Esophagus squamous epithelium (tissue), 5 donors: ENCODE results near the gene RNASE7. TPM values are rescaled to one million over a fixed set of nuclear protein-coding genes. Genes with fewer than 3 reads are reported as not detected.

Experiments
- DNase-seq: peaks from one replicate; lab custom pipeline; 2025; lab: John Stamatoyannopoulos, UW
- H3K27ac ChIP-seq, 4 donors: fragments of 200-600 bp; sonication (generic); one replicate each; pipeline ENCODE4 v1.5.1; 2016 to 2019; ENCODE audit warnings: mild to moderate bottlenecking in 1 of 4
- H3K27me3 ChIP-seq, 4 donors: fragments of 200-600 bp; sonication (generic); 1 replicate in 3 of 4; 2 replicates in 1 of 4; pipeline versions ENCODE4 v1.5.1 to v1.6.0; 2017 to 2021; ENCODE audit warnings: antibody characterized with exemption in 1 of 4
- H3K36me3 ChIP-seq, 3 donors: fragments of 200-600 bp; sonication (generic); one replicate each; pipeline ENCODE4 v1.5.1; 2016 to 2019
- H3K4me1 ChIP-seq, 3 donors: fragments of 200-600 bp; sonication (generic); one replicate each; pipeline ENCODE4 v1.5.1; 2017 to 2019
- H3K4me3 ChIP-seq, 4 donors: fragments of 200-600 bp; sonication (generic); 1 replicate in 3 of 4; 2 replicates in 1 of 4; pipeline ENCODE4 v1.5.1; 2016 to 2019; ENCODE audit warnings: mild to moderate bottlenecking in 2 of 4, moderate library complexity in 1 of 4
- H3K9me3 ChIP-seq, 3 donors: fragments of 200-600 bp; sonication (generic); one replicate each; pipeline ENCODE4 v1.5.1; 2016 to 2019
- POLR2A ChIP-seq, 4 donors: fragments of 450-650 bp; IDR thresholded peaks; one replicate each; pipeline ENCODE4 v1.6.1; 2017; ENCODE audit warnings: antibody characterized with exemption in 4 of 4, mild to moderate bottlenecking in 4 of 4, moderate library complexity in 3 of 4
- WGBS, 2 donors: methylation state at CpG; one replicate each; pipeline ENCODE4 v1.1.5; 2018; 5-methylcytosine and 5-hydroxymethylcytosine counted together
- intact Hi-C: fragments of 100-400 bp; cut with DNase I; formaldehyde crosslinking; loops from one replicate; pipeline ENCODE4 v1.15.0; 2022
- total RNA-seq, 4 donors: library from RNA; depleted of rRNA; stranded (reverse); fragments of >200 nt; gene quantifications; one replicate each; pipeline ENCODE4 v1.1.0, GENCODE V29; 2016
- TF ChIP-seq, protein P1 (sequence below), 6 experiments: fragments of 450-650 bp in 4 of 6; fragments of 200-600 bp in 2 of 6; sonication (generic) in 2 of 6; IDR thresholded peaks; one replicate each; pipeline ENCODE4 v1.5.1; 2016 to 2019; ENCODE audit warnings: antibody characterized with exemption in 6 of 6, mild to moderate bottlenecking in 4 of 6, moderate library complexity in 4 of 6
- donor health status: DM: yes; HTN: yes; CAD: no.

The RNASE7 gene
- total RNA-seq, 4 donors from 2014 or later = 0.97 to 13.3 (median 1.1) TPM; not detected in 1

DNA sequence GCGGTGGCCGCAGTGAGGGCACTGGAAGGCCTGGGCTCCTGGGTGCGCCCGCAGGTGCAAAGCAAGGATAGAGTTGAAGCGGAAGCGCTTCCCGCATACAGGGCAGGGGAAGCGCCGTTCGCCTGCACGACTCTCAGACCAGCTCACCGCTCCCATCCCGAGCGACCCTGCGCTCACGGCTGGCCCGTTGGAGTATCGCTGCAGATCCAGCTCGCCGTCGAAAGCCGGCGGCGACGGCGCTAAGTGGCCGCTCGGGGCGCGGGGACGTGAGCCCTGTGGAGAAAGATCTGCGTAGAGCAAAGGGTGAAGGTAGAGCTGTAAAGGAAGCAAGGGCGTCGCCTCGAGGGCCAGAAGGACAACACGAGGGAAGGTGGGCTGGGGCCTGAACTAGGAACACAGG is 50.9 kb downstream of the RNASE7 start:
- no peaks in the 10 kb centered on the region for H3K9me3 ChIP-seq
- peaks cover 20 to 53% (median 25%) of the 10 kb centered on the region in 3 donors for H3K36me3 ChIP-seq
- no peaks in the 10 kb centered on the region for H3K27me3 ChIP-seq
- WGBS, 2 donors = 86 to 87% methylated on average over 10 to 15 of the region's 36 CpGs
- no peak for TF ChIP-seq POLR2A (IDR thresholded peaks at IDR 0.05)
- TF ChIP-seq, protein P1, sequence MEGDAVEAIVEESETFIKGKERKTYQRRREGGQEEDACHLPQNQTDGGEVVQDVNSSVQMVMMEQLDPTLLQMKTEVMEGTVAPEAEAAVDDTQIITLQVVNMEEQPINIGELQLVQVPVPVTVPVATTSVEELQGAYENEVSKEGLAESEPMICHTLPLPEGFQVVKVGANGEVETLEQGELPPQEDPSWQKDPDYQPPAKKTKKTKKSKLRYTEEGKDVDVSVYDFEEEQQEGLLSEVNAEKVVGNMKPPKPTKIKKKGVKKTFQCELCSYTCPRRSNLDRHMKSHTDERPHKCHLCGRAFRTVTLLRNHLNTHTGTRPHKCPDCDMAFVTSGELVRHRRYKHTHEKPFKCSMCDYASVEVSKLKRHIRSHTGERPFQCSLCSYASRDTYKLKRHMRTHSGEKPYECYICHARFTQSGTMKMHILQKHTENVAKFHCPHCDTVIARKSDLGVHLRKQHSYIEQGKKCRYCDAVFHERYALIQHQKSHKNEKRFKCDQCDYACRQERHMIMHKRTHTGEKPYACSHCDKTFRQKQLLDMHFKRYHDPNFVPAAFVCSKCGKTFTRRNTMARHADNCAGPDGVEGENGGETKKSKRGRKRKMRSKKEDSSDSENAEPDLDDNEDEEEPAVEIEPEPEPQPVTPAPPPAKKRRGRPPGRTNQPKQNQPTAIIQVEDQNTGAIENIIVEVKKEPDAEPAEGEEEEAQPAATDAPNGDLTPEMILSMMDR (IDR thresholded peaks at IDR 0.05) = no peak
- peaks cover 7 to 69% (median 26%) of the 10 kb centered on the region in 3 donors for H3K4me1 ChIP-seq
- no peak overlapping the region for H3K4me3 ChIP-seq
- no peak overlapping the region for H3K27ac ChIP-seq
- DNase-seq = no peak
- intact Hi-C loops = loop anchor here (10.0 kb wide), 1 partner anchor 78 kb away; no protein-coding TSS in a partner anchor

Other genes with a start within 250 kb of the RNASE7 start
- gene RNASE1, start 239.5 kb upstream of the RNASE7 start, total RNA-seq = 100 to 1,000 TPM in 2 of 4 donors, 10 to 100 TPM in 2; 12.0 to 297 (median 61.0) TPM
- gene RNASE3, start 151.0 kb upstream of the RNASE7 start, total RNA-seq = not detected
- gene RNASE2, start 86.9 kb upstream of the RNASE7 start, total RNA-seq = 1 to 10 TPM in 1 of 4 donors, under 1 TPM in 2, not detected in 1; 0.44 to 1.3 (median 0.44) TPM
- 10 to 100 TPM; 53.6 to 74.6 (median 68.5) TPM for gene METTL17, start 52.4 kb upstream of the RNASE7 start, total RNA-seq
- 10 to 100 TPM in 3 of 4 donors, 1 to 10 TPM in 1; 8.6 to 23.2 (median 14.9) TPM for gene SLC39A2, start 43.1 kb upstream of the RNASE7 start, total RNA-seq
- gene NDRG2, start 17.3 kb upstream of the RNASE7 start, total RNA-seq = 100 to 1,000 TPM in 3 of 4 donors, 10 to 100 TPM in 1; 96.3 to 209 (median 142) TPM
- gene TPPP2, start 12.1 kb upstream of the RNASE7 start, total RNA-seq = not detected
- gene RNASE13, start 7.6 kb upstream of the RNASE7 start, total RNA-seq = not detected
- not detected for gene RNASE8, start 15.5 kb downstream of the RNASE7 start, total RNA-seq
- 10 to 100 TPM in 1 of 4 donors, 1 to 10 TPM in 3; 1.3 to 10.3 (median 3.6) TPM for gene ARHGEF40, start 27.9 kb downstream of the RNASE7 start, total RNA-seq
- gene ZNF219, start 56.3 kb downstream of the RNASE7 start, total RNA-seq = 10 to 100 TPM; 47.1 to 68.3 (median 61.3) TPM
- 1 to 10 TPM in 1 of 4 donors, under 1 TPM in 1, not detected in 2; 0.95 to 1.5 TPM for gene TMEM253, start 58.7 kb downstream of the RNASE7 start, total RNA-seq
- not detected for gene OR5AU1, start 113.7 kb downstream of the RNASE7 start, total RNA-seq
- 100 to 1,000 TPM; 252 to 651 (median 476) TPM for gene HNRNPC, start 227.1 kb downstream of the RNASE7 start, total RNA-seq
- not detected for gene RPGRIP1, start 237.7 kb downstream of the RNASE7 start, total RNA-seq